GM12878 (cell line): ENCODE measurements around the gene MBOAT7. TPM values are rescaled to one million over a fixed set of nuclear protein-coding genes. Genes with fewer than 3 reads are reported as not detected.

Source experiments
- ATAC-seq: fragments of 200-7000 bp; cut with Tn5 transposase; 3 replicates; pipeline ENCODE4 v1.9.1; 2020; ENCODE audit warnings: mild to moderate bottlenecking, moderate library complexity
- BruUV-seq: library from RNA; stranded (reverse); fragments of 400-500 nt; replicated peaks from 2 replicates; lab custom pipeline; 2021; lab: Mats Ljungman, UMichigan
- CTCF ChIA-PET: fragments of 300-600 bp; sonication (Branson Sonifier 250); formaldehyde crosslinking; extraction: SDS; loops from one replicate; lab custom pipeline; 2021; ENCODE audit warnings: inconsistent platforms; lab: Yijun Ruan, JAX
- POLR2A ChIA-PET: fragments of 350-600 bp; formaldehyde crosslinking; extraction: SDS; loops from one replicate; lab custom pipeline; 2021; ENCODE audit warnings: inconsistent platforms; lab: Charles Lee
- RAD21 ChIA-PET: fragments of 300-600 bp; sonication (Branson Sonifier 250); formaldehyde crosslinking; loops from one replicate; lab custom pipeline; 2023; ENCODE audit warnings: antibody characterized with exemption; ENCODE audit not compliant: unreplicated experiment; lab: Charles Lee
- SMC1A ChIA-PET: fragments of 300-600 bp; sonication (Branson Sonifier 250); formaldehyde crosslinking; loops from one replicate; lab custom pipeline; 2023; ENCODE audit not compliant: unreplicated experiment, uncharacterized antibody; lab: Charles Lee
- DNase-seq: peaks from one replicate; pipeline ENCODE4 v3.0.0-alpha.2; 2011; ENCODE audit warnings: low read depth, low spot score
- FAIRE-seq: peaks from 3 replicates; lab custom pipeline; 2011; peaks lifted over from hg19 to GRCh38; lab: Jason Lieb, UNC
- H2AFZ ChIP-seq: 2 replicates; pipeline ENCODE4 v1.6.0; 2011; ENCODE audit warnings: low read depth, low read length, control low read depth; ENCODE audit not compliant: control insufficient read depth
- H3K27ac ChIP-seq: 2 replicates; pipeline ENCODE4 v1.5.1; 2011; ENCODE audit warnings: control low read depth; ENCODE audit not compliant: control insufficient read depth, insufficient read depth
- H3K27me3 ChIP-seq, 2 experiments: replicated peaks in 1 of 2; 2 replicates each; pipeline versions ENCODE4 v1.6.0 to v1.6.1; 2011; ENCODE audit warnings: low read length in 1 of 2; ENCODE audit not compliant: control insufficient read depth in 2 of 2, insufficient read depth in 2 of 2
- H3K36me3 ChIP-seq, 2 experiments: 2 replicates each; pipeline ENCODE4 v1.5.1; 2011; ENCODE audit warnings: low read length in 1 of 2; ENCODE audit not compliant: control insufficient read depth in 2 of 2, insufficient read depth in 2 of 2
- H3K4me1 ChIP-seq: 2 replicates; pipeline ENCODE4 v1.6.1; 2011; ENCODE audit warnings: mild to moderate bottlenecking, low read length, moderate library complexity, mixed read lengths; ENCODE audit not compliant: control insufficient read depth, insufficient read depth
- H3K4me2 ChIP-seq: 2 replicates; pipeline ENCODE4 v1.6.0; 2011; ENCODE audit warnings: control low read depth; ENCODE audit not compliant: control insufficient read depth, insufficient read depth
- H3K4me3 ChIP-seq: fragments of 200-600 bp; sonication (generic); 2 replicates; pipeline ENCODE4 v1.5.1; 2016
- H3K79me2 ChIP-seq: 2 replicates; pipeline ENCODE4 v1.6.0; 2011; ENCODE audit warnings: low read length; ENCODE audit not compliant: control insufficient read depth, insufficient read depth
- H3K9ac ChIP-seq: 2 replicates; pipeline ENCODE4 v1.8.0; 2011; ENCODE audit warnings: low read length, control low read depth, mixed read lengths; ENCODE audit not compliant: control insufficient read depth, insufficient read depth
- H3K9me3 ChIP-seq: replicated peaks from 3 replicates; pipeline ENCODE4 v1.5.1; 2011; ENCODE audit warnings: mild to moderate bottlenecking, low read length; ENCODE audit not compliant: control insufficient read depth, insufficient read depth
- H4K20me1 ChIP-seq: 2 replicates; pipeline ENCODE4 v1.6.0; 2011; ENCODE audit not compliant: control insufficient read depth, insufficient read depth
- ASH2L ChIP-seq: fragments of 300-600, 200-600 bp; sonication (generic); IDR thresholded peaks from 2 replicates; pipeline ENCODE4 v1.6.1; 2017; ENCODE audit warnings: low read depth, mild to moderate bottlenecking, borderline replicate concordance
- CBX5 ChIP-seq: sonication (generic); IDR thresholded peaks from 2 replicates; pipeline ENCODE4 v1.6.1; 2016; ENCODE audit warnings: low read depth, moderate library complexity, mild to moderate bottlenecking, inconsistent platforms
- CHD1 ChIP-seq: IDR thresholded peaks from 2 replicates; pipeline ENCODE4 v1.6.1; 2012; ENCODE audit warnings: low read depth, low read length, improper control_type of control experiment
- EED ChIP-seq: sonication (generic); IDR thresholded peaks from 2 replicates; pipeline ENCODE4 v1.6.1; 2016; ENCODE audit warnings: antibody characterized with exemption, low read depth
- ESRRA ChIP-seq: IDR thresholded peaks from 2 replicates; pipeline ENCODE4 v1.6.1; 2012; ENCODE audit warnings: mild to moderate bottlenecking, low read length, improper control_type of control experiment
- FOXK2 ChIP-seq: fragments of 450-650 bp; IDR thresholded peaks from 2 replicates; pipeline ENCODE4 v1.6.1; 2017; ENCODE audit warnings: mild to moderate bottlenecking, moderate library complexity
- MTA3 ChIP-seq: IDR thresholded peaks from 2 replicates; pipeline ENCODE4 v1.6.1; 2012; ENCODE audit warnings: low read length, inconsistent platforms, borderline replicate concordance
- NFIC ChIP-seq: IDR thresholded peaks from 2 replicates; pipeline ENCODE4 v1.6.1; 2012; ENCODE audit warnings: low read depth, mild to moderate bottlenecking, inconsistent platforms, low read length, moderate library complexity
- NRF1 ChIP-seq: conservative IDR thresholded peaks from 2 replicates; pipeline ENCODE4 v1.6.1; 2011; ENCODE audit warnings: mild to moderate bottlenecking, low read depth, low read length, improper control_type of control experiment
- PAX8 ChIP-seq: fragments of 450-650 bp; IDR thresholded peaks from 2 replicates; pipeline ENCODE4 v1.6.1; 2017; ENCODE audit warnings: mild to moderate bottlenecking, moderate library complexity
- SMC3 ChIP-seq: IDR thresholded peaks from 2 replicates; pipeline ENCODE4 v1.6.1; 2011; ENCODE audit warnings: low read length, improper control_type of control experiment, borderline replicate concordance
- STAT1 ChIP-seq: fragments of 450-650 bp; conservative IDR thresholded peaks from 2 replicates; pipeline ENCODE4 v1.6.1; 2014; ENCODE audit warnings: antibody characterized with exemption, mild to moderate bottlenecking
- WRNIP1 ChIP-seq: IDR thresholded peaks from 2 replicates; pipeline ENCODE4 v1.6.1; 2011; ENCODE audit warnings: low read depth, low read length, improper control_type of control experiment, borderline replicate concordance
- ZNF384 ChIP-seq: IDR thresholded peaks from 2 replicates; pipeline ENCODE4 v1.6.1; 2012; ENCODE audit warnings: low read depth, mild to moderate bottlenecking, low read length, improper control_type of control experiment, borderline replicate concordance
- WGBS: methylation state at CpG from one replicate; pipeline ENCODE4 v1.1.6; 2016; ENCODE audit warnings: low lambda C conversion rate; ENCODE audit not compliant: insufficient replicate concordance, insufficient coverage; ENCODE audit errors: missing lambda C conversion rate; 5-methylcytosine and 5-hydroxymethylcytosine counted together
- in situ Hi-C: fragments of 300-500 bp; cut with MboI; formaldehyde crosslinking; loops from 9 replicates; pipeline ENCODE4 v1.14.3; 2018; ENCODE audit warnings: mixed read lengths
- intact Hi-C: fragments of 100-400 bp; cut with micrococcal nuclease; formaldehyde crosslinking; loops from one replicate; pipeline ENCODE4 v1.14.2; 2022; ENCODE audit not compliant: unreplicated experiment
- polyA plus RNA-seq, 11 experiments: library from polyadenylated mRNA; depleted of rRNA in 4 of 11; unstranded in 6 of 11; stranded (reverse) in 5 of 11; fragments of >200 nt; fragmentation: Nextera tagmentation in 4 of 11; fragmentation: Illumina TruSeq in 1 of 11; extraction: Ambion mirVana in 4 of 11; extraction: Trizol in 1 of 11; gene quantifications; 1 replicate in 1 of 11; 2 replicates in 10 of 11; pipeline versions ENCODE4 v1.2.1 to v1.2.3, GENCODE V29; 2011 to 2016; ENCODE audit warnings: inconsistent platforms in 2 of 11, missing spikeins in 2 of 11, low read depth in 1 of 11
- total RNA-seq, 4 experiments: library from RNA; depleted of rRNA in 3 of 4; stranded (reverse); fragments of >200 nt in 3 of 4; fragmentation: Illumina TruSeq in 1 of 4; extraction: Trizol in 1 of 4; gene quantifications; 2 replicates each; pipeline versions ENCODE4 v1.2.1 to v1.2.3, GENCODE V29; 2013 to 2021
- TF ChIP-seq, protein P1 (sequence below): fragments of 450-650 bp; formaldehyde crosslinking; IDR thresholded peaks from 2 replicates; pipeline ENCODE4 v1.4.0; 2022; ENCODE audit warnings: mild to moderate bottlenecking, moderate library complexity
- TF ChIP-seq, protein P2 (sequence below): IDR thresholded peaks from 2 replicates; pipeline ENCODE4 v1.6.1; 2011; ENCODE audit warnings: low read depth, mild to moderate bottlenecking, low read length, moderate library complexity, borderline replicate concordance; ENCODE audit errors: extremely low read depth
- TF ChIP-seq, protein P3 (sequence below): fragments of 450-650 bp; IDR thresholded peaks from 2 replicates; pipeline ENCODE4 v1.6.1; 2014; ENCODE audit warnings: mild to moderate bottlenecking
- TF ChIP-seq, protein P4 (sequence below): fragments of 450-650 bp; conservative IDR thresholded peaks from 2 replicates; pipeline ENCODE4 v1.6.1; 2017; ENCODE audit warnings: mild to moderate bottlenecking, moderate library complexity

The MBOAT7 gene
- total and polyA plus RNA-seq, 10 of the 15 experiments (the other 5 are each of a cell fraction or from before 2014, with no cell fraction given): 0.69 to 44.5 (median 21.7) TPM

DNA sequence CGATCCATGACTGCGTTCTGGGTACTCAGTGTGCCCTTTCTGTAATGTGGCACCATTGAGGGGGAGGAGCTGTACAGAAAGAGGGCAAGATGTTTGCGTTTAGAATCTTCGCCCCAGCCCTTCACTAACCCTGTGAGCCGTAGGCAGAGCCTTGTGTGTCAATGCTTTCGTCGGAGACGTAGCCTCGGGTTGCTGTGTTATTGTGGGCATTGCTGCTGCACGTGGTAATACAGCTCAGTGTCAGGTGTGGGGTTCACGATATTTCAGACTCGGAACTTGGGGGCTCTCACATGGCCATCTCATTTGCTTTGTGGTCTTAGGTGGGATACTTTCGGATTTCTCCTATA is 17.4 kb upstream of the MBOAT7 start:
- peaks cover 23% of the 10 kb centered on the region for H4K20me1 ChIP-seq
- H3K9ac ChIP-seq: no peak overlapping the region
- ChIA-PET SMC1A (interaction anchor here (1.0 kb wide), 1 partner anchor 16 kb away, joined by 4 read pairs; the partner anchor contains the start of gene TSEN34), CTCF (interaction anchor here (1.1 kb wide), 1 partner anchor 19 kb away, joined by 3 read pairs; no protein-coding TSS in a partner anchor), POLR2A (interaction anchor here (2.2 kb wide), 1 partner anchor 18 kb away, joined by 12 read pairs; the partner anchor contains the start of gene MBOAT7), RAD21 (no interaction called here)
- DNase-seq (no peak), ATAC-seq (no peak), FAIRE-seq (no peak)
- in situ Hi-C loops: no loop called here
- no peak overlapping the region for H2AFZ ChIP-seq
- WGBS: 28% methylated on average over 13 of the region's 13 CpGs
- peak overlapping the region; percentile 91 for H3K4me2 ChIP-seq
- peak overlapping the region; percentile 1; the same call in 1 of the 2 replicates for H3K4me3 ChIP-seq
- TF ChIP-seq PAX8 (no peak), ESRRA (no peak), FOXK2 (no peak), ZNF384 (no peak), CHD1 (no peak), NFIC (no peak), ASH2L (no peak), MTA3 (no peak), WRNIP1 (no peak), SMC3 (no peak), CBX5 (no peak), STAT1 (no peak), EED (no peak), NRF1 (no peak)
- TF ChIP-seq, protein P1, sequence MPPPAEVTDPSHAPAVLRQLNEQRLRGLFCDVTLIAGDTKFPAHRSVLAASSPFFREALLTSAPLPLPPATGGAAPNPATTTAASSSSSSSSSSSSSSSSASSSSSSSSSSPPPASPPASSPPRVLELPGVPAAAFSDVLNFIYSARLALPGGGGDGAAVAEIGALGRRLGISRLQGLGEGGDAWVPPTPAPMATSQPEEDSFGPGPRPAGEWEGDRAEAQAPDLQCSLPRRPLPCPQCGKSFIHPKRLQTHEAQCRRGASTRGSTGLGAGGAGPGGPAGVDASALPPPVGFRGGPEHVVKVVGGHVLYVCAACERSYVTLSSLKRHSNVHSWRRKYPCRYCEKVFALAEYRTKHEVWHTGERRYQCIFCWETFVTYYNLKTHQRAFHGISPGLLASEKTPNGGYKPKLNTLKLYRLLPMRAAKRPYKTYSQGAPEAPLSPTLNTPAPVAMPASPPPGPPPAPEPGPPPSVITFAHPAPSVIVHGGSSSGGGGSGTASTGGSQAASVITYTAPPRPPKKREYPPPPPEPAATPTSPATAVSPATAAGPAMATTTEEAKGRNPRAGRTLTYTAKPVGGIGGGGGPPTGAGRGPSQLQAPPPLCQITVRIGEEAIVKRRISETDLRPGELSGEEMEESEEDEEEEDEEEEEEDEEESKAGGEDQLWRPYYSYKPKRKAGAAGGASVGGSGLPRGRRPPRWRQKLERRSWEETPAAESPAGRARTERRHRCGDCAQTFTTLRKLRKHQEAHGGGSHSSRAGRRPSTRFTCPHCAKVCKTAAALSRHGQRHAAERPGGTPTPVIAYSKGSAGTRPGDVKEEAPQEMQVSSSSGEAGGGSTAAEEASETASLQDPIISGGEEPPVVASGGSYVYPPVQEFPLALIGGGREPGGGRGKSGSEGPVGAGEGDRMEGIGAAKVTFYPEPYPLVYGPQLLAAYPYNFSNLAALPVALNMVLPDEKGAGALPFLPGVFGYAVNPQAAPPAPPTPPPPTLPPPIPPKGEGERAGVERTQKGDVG (CRISPR knock-in tag): no peak
- TF ChIP-seq, protein P2, sequence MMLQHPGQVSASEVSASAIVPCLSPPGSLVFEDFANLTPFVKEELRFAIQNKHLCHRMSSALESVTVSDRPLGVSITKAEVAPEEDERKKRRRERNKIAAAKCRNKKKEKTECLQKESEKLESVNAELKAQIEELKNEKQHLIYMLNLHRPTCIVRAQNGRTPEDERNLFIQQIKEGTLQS: no peak
- TF ChIP-seq, protein P3, sequence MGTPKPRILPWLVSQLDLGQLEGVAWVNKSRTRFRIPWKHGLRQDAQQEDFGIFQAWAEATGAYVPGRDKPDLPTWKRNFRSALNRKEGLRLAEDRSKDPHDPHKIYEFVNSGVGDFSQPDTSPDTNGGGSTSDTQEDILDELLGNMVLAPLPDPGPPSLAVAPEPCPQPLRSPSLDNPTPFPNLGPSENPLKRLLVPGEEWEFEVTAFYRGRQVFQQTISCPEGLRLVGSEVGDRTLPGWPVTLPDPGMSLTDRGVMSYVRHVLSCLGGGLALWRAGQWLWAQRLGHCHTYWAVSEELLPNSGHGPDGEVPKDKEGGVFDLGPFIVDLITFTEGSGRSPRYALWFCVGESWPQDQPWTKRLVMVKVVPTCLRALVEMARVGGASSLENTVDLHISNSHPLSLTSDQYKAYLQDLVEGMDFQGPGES: no peak
- TF ChIP-seq, protein P4, sequence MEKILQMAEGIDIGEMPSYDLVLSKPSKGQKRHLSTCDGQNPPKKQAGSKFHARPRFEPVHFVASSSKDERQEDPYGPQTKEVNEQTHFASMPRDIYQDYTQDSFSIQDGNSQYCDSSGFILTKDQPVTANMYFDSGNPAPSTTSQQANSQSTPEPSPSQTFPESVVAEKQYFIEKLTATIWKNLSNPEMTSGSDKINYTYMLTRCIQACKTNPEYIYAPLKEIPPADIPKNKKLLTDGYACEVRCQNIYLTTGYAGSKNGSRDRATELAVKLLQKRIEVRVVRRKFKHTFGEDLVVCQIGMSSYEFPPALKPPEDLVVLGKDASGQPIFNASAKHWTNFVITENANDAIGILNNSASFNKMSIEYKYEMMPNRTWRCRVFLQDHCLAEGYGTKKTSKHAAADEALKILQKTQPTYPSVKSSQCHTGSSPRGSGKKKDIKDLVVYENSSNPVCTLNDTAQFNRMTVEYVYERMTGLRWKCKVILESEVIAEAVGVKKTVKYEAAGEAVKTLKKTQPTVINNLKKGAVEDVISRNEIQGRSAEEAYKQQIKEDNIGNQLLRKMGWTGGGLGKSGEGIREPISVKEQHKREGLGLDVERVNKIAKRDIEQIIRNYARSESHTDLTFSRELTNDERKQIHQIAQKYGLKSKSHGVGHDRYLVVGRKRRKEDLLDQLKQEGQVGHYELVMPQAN: no peak
- H3K79me2 ChIP-seq: peaks cover 48% of the 10 kb centered on the region
- intact Hi-C loops: no loop called here
- H3K9me3 ChIP-seq: no peaks in the 10 kb centered on the region
- H3K27ac ChIP-seq: no peak overlapping the region
- BruUV-seq: no TSS peak
- no peaks in the 10 kb centered on the region for H3K27me3 ChIP-seq
- peaks cover 67% of the 10 kb centered on the region for H3K4me1 ChIP-seq
- peaks cover 25 to 34% of the 10 kb centered on the region in 2 experiments for H3K36me3 ChIP-seq
